ENCODE measurements around the gene SMIM31. TPM values are rescaled to one million over a fixed set of nuclear protein-coding genes. Genes with fewer than 3 reads are reported as not detected.

SMIM31 gene
- polyA plus RNA-seq (2013, experiment 1 of 2) = 0.04 TPM
- polyA plus RNA-seq (2013, experiment 2 of 2) = 0.01 TPM

GRCh38 chr4:164753873-164754488 is at the start of gene SMIM31:
TSS of gene SMIM31 (plus strand) at chr4:164754131. CDS start at chr4:164770444, 16,313 bp downstream.
- Histone ChIP-seq H3K27me3 (ENCODE audit: control insufficient read depth in 1 of 2, insufficient read depth in 1 of 2, low read length in 2 of 2) (no peaks in the 10 kb centered on the region), H2BK12ac (ENCODE audit: low read length in 2 of 2) (no peak within 1 kb of the TSS), H2BK120ac (ENCODE audit: low read depth, low read length) (no peak within 1 kb of the TSS), H3K27ac (ENCODE audit: low read length, poor library complexity, severe bottlenecking) (no peak within 1 kb of the TSS), H3K4ac (ENCODE audit: low read depth in 1 of 2, low read length in 2 of 2) (no peak within 1 kb of the TSS), H4K91ac (ENCODE audit: low read length) (no peak within 1 kb of the TSS), H3K9ac (ENCODE audit: low read length) (no peak within 1 kb of the TSS), H2AK5ac (ENCODE audit: low read length, severe bottlenecking) (no peak within 1 kb of the TSS), H3K18ac (ENCODE audit: low read depth in 1 of 2, low read length in 2 of 2) (no peak within 1 kb of the TSS), H3K9me3 (ENCODE audit: control insufficient read depth, low read length) (peaks cover 4% of the 10 kb centered on the region), H3K4me2 (ENCODE audit: low read length, poor library complexity, severe bottlenecking) (no peak within 1 kb of the TSS), H2BK15ac (ENCODE audit: low read depth, poor library complexity, severe bottlenecking) (no peak within 1 kb of the TSS), H3K4me1 (ENCODE audit: control insufficient read depth, insufficient read depth, low read depth, low read length) (no peaks in the 10 kb centered on the region), H3K79me1 (replicated peaks; ENCODE audit: low read length, poor library complexity, severe bottlenecking) (no peaks in the 10 kb centered on the region), H3K23ac (ENCODE audit: low read length in 2 of 2) (no peak within 1 kb of the TSS), H4K8ac (ENCODE audit: low read length) (no peak within 1 kb of the TSS), H2AFZ (ENCODE audit: low read depth, low read length) (no peak within 1 kb of the TSS), H2BK5ac (ENCODE audit: low read depth, low read length, poor library complexity, severe bottlenecking) (no peak within 1 kb of the TSS), H3K14ac (ENCODE audit: low read length in 2 of 2) (no peak within 1 kb of the TSS), H3K4me3 (ENCODE audit: insufficient read depth in 1 of 2, low read depth in 1 of 2, low read length in 2 of 2) (no peak within 1 kb of the TSS), H3K36me3 (ENCODE audit: control insufficient read depth in 1 of 2, insufficient read depth in 2 of 2, low read depth in 1 of 2, low read length in 2 of 2) (no peaks in the 10 kb centered on the region)
- DNase-seq = no peak
- 84% methylated on average over 6 of the region's 7 CpGs for WGBS

DNA sequence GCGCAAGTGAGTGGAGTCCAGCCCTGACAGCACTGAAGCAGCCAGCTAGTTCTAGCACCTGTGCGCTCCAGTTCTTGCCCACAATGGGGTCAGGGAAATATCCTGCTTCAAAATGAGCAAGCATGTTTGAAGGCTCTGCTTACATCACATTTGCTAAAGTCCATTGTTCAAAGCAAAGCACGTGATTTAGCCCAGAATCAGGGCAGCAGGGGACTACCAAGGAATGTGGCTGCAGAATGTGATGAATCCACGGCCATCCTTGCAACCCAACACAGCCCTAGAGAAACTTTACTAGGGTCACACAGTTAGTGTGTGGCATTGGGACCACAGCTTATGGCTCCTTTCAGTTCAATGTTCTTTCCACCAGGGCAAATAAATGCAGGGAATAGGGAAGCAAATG is 47.3 kb upstream of the SMIM31 start:
- Histone ChIP-seq H2AK5ac (ENCODE audit: low read length, severe bottlenecking) (no peak overlapping the region), H3K27me3 (ENCODE audit: control insufficient read depth in 1 of 2, insufficient read depth in 1 of 2, low read length in 2 of 2) (no peaks in the 10 kb centered on the region), H2BK15ac (ENCODE audit: low read depth, poor library complexity, severe bottlenecking) (no peak overlapping the region), H3K9me3 (ENCODE audit: control insufficient read depth, low read length) (no peaks in the 10 kb centered on the region), H3K4me2 (ENCODE audit: low read length, poor library complexity, severe bottlenecking) (no peak overlapping the region), H4K91ac (ENCODE audit: low read length) (no peak overlapping the region), H3K27ac (ENCODE audit: low read length, poor library complexity, severe bottlenecking) (no peak overlapping the region), H3K4me3 (ENCODE audit: insufficient read depth in 1 of 2, low read depth in 1 of 2, low read length in 2 of 2) (no peak overlapping the region), H3K79me1 (replicated peaks; ENCODE audit: low read length, poor library complexity, severe bottlenecking) (no peaks in the 10 kb centered on the region), H2BK12ac (ENCODE audit: low read length in 2 of 2) (no peak overlapping the region), H3K9ac (ENCODE audit: low read length) (no peak overlapping the region), H3K4ac (ENCODE audit: low read depth in 1 of 2, low read length in 2 of 2) (no peak overlapping the region), H3K4me1 (ENCODE audit: control insufficient read depth, insufficient read depth, low read depth, low read length) (no peaks in the 10 kb centered on the region), H3K23ac (ENCODE audit: low read length in 2 of 2) (no peak overlapping the region), H3K14ac (ENCODE audit: low read length in 2 of 2) (no peak overlapping the region), H2BK120ac (ENCODE audit: low read depth, low read length) (no peak overlapping the region), H4K8ac (ENCODE audit: low read length) (no peak overlapping the region), H2AFZ (ENCODE audit: low read depth, low read length) (no peak overlapping the region), H3K36me3 (ENCODE audit: control insufficient read depth in 1 of 2, insufficient read depth in 2 of 2, low read depth in 1 of 2, low read length in 2 of 2) (no peaks in the 10 kb centered on the region), H2BK5ac (ENCODE audit: low read depth, low read length, poor library complexity, severe bottlenecking) (no peak overlapping the region), H3K18ac (ENCODE audit: low read depth in 1 of 2, low read length in 2 of 2) (no peak overlapping the region)
- DNase-seq = no peak
- 78% methylated on average over 4 of the region's 4 CpGs for WGBS

DNA sequence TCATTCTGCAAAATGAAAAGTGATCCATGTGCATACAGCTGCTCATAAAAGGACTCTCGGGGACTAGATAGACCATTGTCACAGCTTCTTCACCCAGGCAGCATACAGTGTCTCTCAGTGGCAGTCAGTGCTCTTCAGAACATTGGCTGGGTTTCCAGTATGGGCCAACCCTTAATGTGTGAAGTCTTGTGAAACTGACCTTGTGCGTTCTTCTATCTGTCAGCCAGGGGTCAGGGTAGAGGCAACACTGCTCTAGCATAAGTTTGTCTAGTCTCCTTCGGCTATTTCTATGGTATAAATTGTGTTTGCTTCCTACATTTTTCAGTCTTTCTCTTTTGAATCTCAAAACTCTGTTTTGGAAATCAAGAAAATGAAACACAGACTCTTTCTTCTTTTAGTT is 37.0 kb upstream of the SMIM31 start:
- Histone ChIP-seq H3K27me3 (ENCODE audit: control insufficient read depth in 1 of 2, insufficient read depth in 1 of 2, low read length in 2 of 2) (no peaks in the 10 kb centered on the region), H3K9ac (ENCODE audit: low read length) (no peak overlapping the region), H3K23ac (ENCODE audit: low read length in 2 of 2) (no peak overlapping the region), H3K4me3 (ENCODE audit: insufficient read depth in 1 of 2, low read depth in 1 of 2, low read length in 2 of 2) (no peak overlapping the region), H3K36me3 (ENCODE audit: control insufficient read depth in 1 of 2, insufficient read depth in 2 of 2, low read depth in 1 of 2, low read length in 2 of 2) (no peaks in the 10 kb centered on the region), H3K9me3 (ENCODE audit: control insufficient read depth, low read length) (peaks cover 2% of the 10 kb centered on the region), H4K91ac (ENCODE audit: low read length) (no peak overlapping the region), H3K18ac (ENCODE audit: low read depth in 1 of 2, low read length in 2 of 2) (no peak overlapping the region), H3K4me1 (ENCODE audit: control insufficient read depth, insufficient read depth, low read depth, low read length) (no peaks in the 10 kb centered on the region), H3K79me1 (replicated peaks; ENCODE audit: low read length, poor library complexity, severe bottlenecking) (no peaks in the 10 kb centered on the region), H2AK5ac (ENCODE audit: low read length, severe bottlenecking) (no peak overlapping the region), H2BK5ac (ENCODE audit: low read depth, low read length, poor library complexity, severe bottlenecking) (no peak overlapping the region), H3K27ac (ENCODE audit: low read length, poor library complexity, severe bottlenecking) (no peak overlapping the region), H2AFZ (ENCODE audit: low read depth, low read length) (no peak overlapping the region), H2BK12ac (ENCODE audit: low read length in 2 of 2) (no peak overlapping the region), H3K4ac (ENCODE audit: low read depth in 1 of 2, low read length in 2 of 2) (no peak overlapping the region), H2BK120ac (ENCODE audit: low read depth, low read length) (no peak overlapping the region), H2BK15ac (ENCODE audit: low read depth, poor library complexity, severe bottlenecking) (no peak overlapping the region), H4K8ac (ENCODE audit: low read length) (no peak overlapping the region), H3K4me2 (ENCODE audit: low read length, poor library complexity, severe bottlenecking) (no peak overlapping the region), H3K14ac (ENCODE audit: low read length in 2 of 2) (no peak overlapping the region)
- WGBS = 86% methylated on average over 2 of the region's 3 CpGs
- DNase-seq = no peak

GRCh38 chr4:164718827-164719226 is 35.1 kb upstream of the SMIM31 start:
- Histone ChIP-seq H3K9ac (ENCODE audit: low read length) (no peak overlapping the region), H4K91ac (ENCODE audit: low read length) (no peak overlapping the region), H3K4me3 (ENCODE audit: insufficient read depth in 1 of 2, low read depth in 1 of 2, low read length in 2 of 2) (no peak overlapping the region), H4K8ac (ENCODE audit: low read length) (no peak overlapping the region), H3K9me3 (ENCODE audit: control insufficient read depth, low read length) (no peaks in the 10 kb centered on the region), H3K27ac (ENCODE audit: low read length, poor library complexity, severe bottlenecking) (no peak overlapping the region), H3K27me3 (ENCODE audit: control insufficient read depth in 1 of 2, insufficient read depth in 1 of 2, low read length in 2 of 2) (no peaks in the 10 kb centered on the region), H3K23ac (ENCODE audit: low read length in 2 of 2) (no peak overlapping the region), H3K18ac (ENCODE audit: low read depth in 1 of 2, low read length in 2 of 2) (no peak overlapping the region), H2BK5ac (ENCODE audit: low read depth, low read length, poor library complexity, severe bottlenecking) (no peak overlapping the region), H3K4me1 (ENCODE audit: control insufficient read depth, insufficient read depth, low read depth, low read length) (no peaks in the 10 kb centered on the region), H2BK15ac (ENCODE audit: low read depth, poor library complexity, severe bottlenecking) (no peak overlapping the region), H3K79me1 (replicated peaks; ENCODE audit: low read length, poor library complexity, severe bottlenecking) (no peaks in the 10 kb centered on the region), H2AK5ac (ENCODE audit: low read length, severe bottlenecking) (no peak overlapping the region), H3K4me2 (ENCODE audit: low read length, poor library complexity, severe bottlenecking) (no peak overlapping the region), H2AFZ (ENCODE audit: low read depth, low read length) (no peak overlapping the region), H3K4ac (ENCODE audit: low read depth in 1 of 2, low read length in 2 of 2) (no peak overlapping the region), H3K36me3 (ENCODE audit: control insufficient read depth in 1 of 2, insufficient read depth in 2 of 2, low read depth in 1 of 2, low read length in 2 of 2) (no peaks in the 10 kb centered on the region), H3K14ac (ENCODE audit: low read length in 2 of 2) (no peak overlapping the region), H2BK12ac (ENCODE audit: low read length in 2 of 2) (no peak overlapping the region), H2BK120ac (ENCODE audit: low read depth, low read length) (no peak overlapping the region)
- no peak for DNase-seq
- no CpG with 5 or more reads among the region's 2 CpGs for WGBS

Data from mesenchymal stem cell (in vitro differentiated cells and primary cell).